Breast epithelium (tissue), 4 donors: Measurements from ENCODE around the gene RAMP3. TPM values are rescaled to one million over a fixed set of nuclear protein-coding genes. Genes with fewer than 3 reads are reported as not detected.

Experiments used
- DNase-seq, 2 donors: peaks; one replicate each; pipeline ENCODE4 v3.0.0-alpha.2; 2019; ENCODE audit warnings: low spot score in 2 of 2
- H3K27ac ChIP-seq, 2 donors: fragments of 200-600 bp; sonication (generic) in 1 of 2; one replicate each; pipeline ENCODE4 v1.5.1; 2016 to 2019; ENCODE audit warnings: mild to moderate bottlenecking in 1 of 2
- H3K27me3 ChIP-seq, 2 donors: fragments of 200-600 bp; sonication (generic) in 1 of 2; one replicate each; pipeline versions ENCODE4 v1.5.1 to v1.6.0; 2017 to 2019; ENCODE audit warnings: control low read depth in 1 of 2, mild to moderate bottlenecking in 1 of 2
- H3K36me3 ChIP-seq: fragments of 200-600 bp; one replicate; pipeline ENCODE4 v1.5.1; 2019
- H3K4me1 ChIP-seq, 2 donors: fragments of 200-600 bp; sonication (generic); one replicate each; pipeline ENCODE4 v1.5.1; 2016 to 2019; ENCODE audit warnings: control low read depth in 1 of 2
- H3K4me3 ChIP-seq, 3 donors: fragments of 200-600 bp; sonication (generic); 1 replicate in 2 of 3; 2 replicates in 1 of 3; pipeline ENCODE4 v1.5.1; 2016 to 2019; ENCODE audit warnings: mild to moderate bottlenecking in 3 of 3, moderate library complexity in 2 of 3
- H3K9me3 ChIP-seq, 2 donors: fragments of 200-600 bp; sonication (generic) in 1 of 2; one replicate each; pipeline ENCODE4 v1.5.1; 2016 to 2019; ENCODE audit warnings: control low read depth in 1 of 2
- POLR2A ChIP-seq: fragments of 450-650 bp; IDR thresholded peaks from one replicate; pipeline ENCODE4 v1.6.1; 2016; ENCODE audit warnings: antibody characterized with exemption, mild to moderate bottlenecking, moderate library complexity
- POLR2AphosphoS5 ChIP-seq, 3 donors: sonication (generic); formaldehyde crosslinking; IDR thresholded peaks; one replicate each; pipeline ENCODE4 v1.6.1; 2017; ENCODE audit warnings: antibody characterized with exemption in 3 of 3
- intact Hi-C: fragments of 100-400 bp; cut with DNase I; formaldehyde crosslinking; loops from one replicate; pipeline ENCODE4 v1.15.1; 2023; ENCODE audit warnings: low total_unique reads
- total RNA-seq, 3 donors: library from RNA; depleted of rRNA; stranded (reverse); fragments of >200 nt; gene quantifications; one replicate each; pipeline ENCODE4 v1.1.0, GENCODE V29; 2016
- TF ChIP-seq, protein P1 (sequence below), 3 donors: fragments of 450-650 bp; IDR thresholded peaks; one replicate each; pipeline ENCODE4 v1.5.1; 2016 to 2017; ENCODE audit warnings: antibody characterized with exemption in 3 of 3, mild to moderate bottlenecking in 3 of 3, moderate library complexity in 3 of 3

RAMP3 gene
- total RNA-seq, 3 donors from 2014 or later = 11.7 to 103 (median 76.8) TPM

DNA sequence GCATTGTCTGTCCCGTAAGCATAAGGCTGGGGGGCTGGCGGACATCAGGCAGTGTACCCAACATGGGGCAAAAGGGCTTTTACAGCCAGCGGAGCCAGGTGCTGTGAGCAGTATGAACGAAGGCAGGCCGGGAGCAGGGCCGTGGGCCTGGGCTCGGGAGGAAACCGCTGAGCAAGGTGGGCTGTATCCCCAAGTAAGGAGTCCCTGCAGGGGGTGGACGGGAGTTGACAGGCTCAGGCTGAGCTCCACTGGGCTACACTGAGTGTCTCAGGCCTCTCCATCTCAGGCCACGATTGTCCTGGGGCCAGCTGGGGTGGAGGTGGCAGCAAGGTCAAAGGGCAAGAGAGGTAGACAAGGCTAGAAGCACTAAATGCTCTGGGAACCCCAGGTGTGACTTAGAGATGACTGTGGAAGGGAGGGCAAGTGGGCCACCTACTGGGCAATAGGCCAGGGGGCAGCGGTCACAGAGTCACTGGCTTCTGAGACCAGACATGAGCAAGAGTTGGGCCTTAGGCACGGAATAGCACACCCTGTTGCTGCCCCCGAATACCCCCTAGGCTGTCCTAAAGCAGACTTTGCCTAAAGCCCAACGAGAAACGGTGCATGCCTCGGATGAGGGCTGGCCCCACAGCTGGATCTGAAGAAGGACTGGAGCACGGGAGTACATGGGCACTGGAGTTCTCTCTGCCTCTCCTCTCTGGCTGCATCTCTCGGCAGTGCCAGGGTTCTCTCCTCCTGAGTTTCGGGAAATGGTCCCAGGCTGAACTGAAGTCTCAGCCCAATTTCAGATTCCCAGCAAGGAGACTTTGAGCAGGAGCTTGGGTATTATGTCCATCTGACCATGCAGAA is 10.8 kb upstream of the RAMP3 start:
- Histone ChIP-seq H3K9me3 (no peaks in the 10 kb centered on the region), H3K4me1 (no peaks in the 10 kb centered on the region), H3K27ac (no peak overlapping the region), H3K27me3 (no peaks in the 10 kb centered on the region), H3K4me3 (no peak overlapping the region), H3K36me3 (no peaks in the 10 kb centered on the region)
- DNase-seq = no peak
- TF ChIP-seq POLR2A = no peak
- no peak for TF ChIP-seq POLR2AphosphoS5 (IDR thresholded peaks at IDR 0.05)
- TF ChIP-seq, protein P1, sequence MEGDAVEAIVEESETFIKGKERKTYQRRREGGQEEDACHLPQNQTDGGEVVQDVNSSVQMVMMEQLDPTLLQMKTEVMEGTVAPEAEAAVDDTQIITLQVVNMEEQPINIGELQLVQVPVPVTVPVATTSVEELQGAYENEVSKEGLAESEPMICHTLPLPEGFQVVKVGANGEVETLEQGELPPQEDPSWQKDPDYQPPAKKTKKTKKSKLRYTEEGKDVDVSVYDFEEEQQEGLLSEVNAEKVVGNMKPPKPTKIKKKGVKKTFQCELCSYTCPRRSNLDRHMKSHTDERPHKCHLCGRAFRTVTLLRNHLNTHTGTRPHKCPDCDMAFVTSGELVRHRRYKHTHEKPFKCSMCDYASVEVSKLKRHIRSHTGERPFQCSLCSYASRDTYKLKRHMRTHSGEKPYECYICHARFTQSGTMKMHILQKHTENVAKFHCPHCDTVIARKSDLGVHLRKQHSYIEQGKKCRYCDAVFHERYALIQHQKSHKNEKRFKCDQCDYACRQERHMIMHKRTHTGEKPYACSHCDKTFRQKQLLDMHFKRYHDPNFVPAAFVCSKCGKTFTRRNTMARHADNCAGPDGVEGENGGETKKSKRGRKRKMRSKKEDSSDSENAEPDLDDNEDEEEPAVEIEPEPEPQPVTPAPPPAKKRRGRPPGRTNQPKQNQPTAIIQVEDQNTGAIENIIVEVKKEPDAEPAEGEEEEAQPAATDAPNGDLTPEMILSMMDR (IDR thresholded peaks at IDR 0.05) = no peak
- intact Hi-C loops = loop anchor here (10.0 kb wide), 1 partner anchor 718 kb away; no protein-coding TSS in a partner anchor

GRCh38 chr7:45147858-45148652 is 9.5 kb upstream of the RAMP3 start:
- intact Hi-C loops = loop anchor here (10.0 kb wide), 1 partner anchor 717 kb away; no protein-coding TSS in a partner anchor
- no peaks in the 10 kb centered on the region for H3K36me3 ChIP-seq
- no peaks in the 10 kb centered on the region for H3K9me3 ChIP-seq
- H3K27me3 ChIP-seq = no peaks in the 10 kb centered on the region
- H3K27ac ChIP-seq = no peak overlapping the region
- H3K4me3 ChIP-seq = no peak overlapping the region
- H3K4me1 ChIP-seq = no peaks in the 10 kb centered on the region
- DNase-seq = no peak
- TF ChIP-seq POLR2AphosphoS5 (IDR thresholded peaks at IDR 0.05) (no peak), POLR2A (no peak)
- TF ChIP-seq, protein P1 (IDR thresholded peaks at IDR 0.05) = no peak

GRCh38 chr7:45148653-45148973 is 9.0 kb upstream of the RAMP3 start:
- H3K36me3 ChIP-seq = no peaks in the 10 kb centered on the region
- H3K27ac ChIP-seq = no peak overlapping the region
- no peak for DNase-seq
- no peaks in the 10 kb centered on the region for H3K27me3 ChIP-seq
- TF ChIP-seq POLR2A (no peak), POLR2AphosphoS5 (IDR thresholded peaks at IDR 0.05) (no peak)
- TF ChIP-seq, protein P1 (IDR thresholded peaks at IDR 0.05) = no peak
- no peaks in the 10 kb centered on the region for H3K4me1 ChIP-seq
- H3K4me3 ChIP-seq = no peak overlapping the region
- intact Hi-C loops = loop anchor here (10.0 kb wide), 1 partner anchor 716 kb away; no protein-coding TSS in a partner anchor
- no peaks in the 10 kb centered on the region for H3K9me3 ChIP-seq

DNA sequence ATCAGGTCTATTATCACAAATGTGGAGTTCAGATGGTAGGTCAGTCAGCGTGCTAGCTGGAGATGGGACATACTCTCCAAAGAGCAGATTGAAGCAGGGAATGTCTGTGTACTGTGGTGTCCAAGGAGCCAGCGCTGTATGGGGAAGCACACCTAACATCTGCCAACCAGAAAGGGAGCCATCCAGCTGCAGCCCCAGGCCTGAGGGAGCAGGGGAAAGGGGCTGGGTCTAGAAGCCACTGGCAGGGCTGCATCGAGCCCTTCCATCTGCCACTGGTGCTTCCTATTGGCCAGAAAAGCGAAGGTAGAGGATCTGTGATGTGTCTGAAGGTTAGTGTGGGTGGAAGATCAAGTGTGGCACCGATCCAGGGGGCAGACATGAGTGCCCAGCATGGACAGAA is 8.0 kb upstream of the RAMP3 start:
- TF ChIP-seq, protein P1 (IDR thresholded peaks at IDR 0.05) = no peak
- TF ChIP-seq POLR2A = no peak
- no peak for TF ChIP-seq POLR2AphosphoS5 (IDR thresholded peaks at IDR 0.05)
- no peak overlapping the region for H3K4me3 ChIP-seq
- H3K9me3 ChIP-seq = no peaks in the 10 kb centered on the region
- DNase-seq = no peak
- no peaks in the 10 kb centered on the region for H3K4me1 ChIP-seq
- no peaks in the 10 kb centered on the region for H3K27me3 ChIP-seq
- H3K36me3 ChIP-seq = no peaks in the 10 kb centered on the region
- H3K27ac ChIP-seq = no peak overlapping the region
- intact Hi-C loops = loop anchor here (10.0 kb wide), 3 partner anchors 105 to 715 kb away; no protein-coding TSS in a partner anchor

GRCh38 chr7:45150199-45150598 is 7.4 kb upstream of the RAMP3 start:
- no peak for DNase-seq
- intact Hi-C loops = loop anchor here (10.0 kb wide), 2 partner anchors 105 to 635 kb away; no protein-coding TSS in a partner anchor

More at GRCh38 chr7:45150199-45150598, 7.4 kb upstream of the RAMP3 start:
- Histone ChIP-seq H3K36me3 (no peaks in the 10 kb centered on the region), H3K27me3 (no peaks in the 10 kb centered on the region), H3K9me3 (no peaks in the 10 kb centered on the region), H3K27ac (no peak overlapping the region), H3K4me3 (no peak overlapping the region), H3K4me1 (no peaks in the 10 kb centered on the region)
- TF ChIP-seq POLR2AphosphoS5 (IDR thresholded peaks at IDR 0.05) = no peak
- no peak for TF ChIP-seq POLR2A
- TF ChIP-seq, protein P1 (IDR thresholded peaks at IDR 0.05) = no peak
